Lung (tissue), 12 donors: Measurements from ENCODE around the gene OAF. TPM values are rescaled to one million over a fixed set of nuclear protein-coding genes. Genes with fewer than 3 reads are reported as not detected.

ENCODE experiments used
- ATAC-seq: fragments of 200-7000 bp; cut with Tn5 transposase; one replicate; pipeline ENCODE4 v1.9.1; 2020; ENCODE audit warnings: moderate number of reproducible peaks; ENCODE audit not compliant: insufficient read depth, low FRiP score
- DNase-seq, 3 donors: peaks; one replicate each; pipeline ENCODE4 v3.0.0-alpha.2; 2013 to 2017
- H3K27ac ChIP-seq, 2 donors: one replicate each; pipeline ENCODE4 v1.5.1; 2013; ENCODE audit warnings: mild to moderate bottlenecking in 2 of 2, moderate library complexity in 2 of 2, control low read depth in 1 of 2, inconsistent platforms in 1 of 2, low read depth in 1 of 2, low read length in 1 of 2
- H3K27me3 ChIP-seq, 3 donors: one replicate each; pipeline ENCODE4 v1.5.1; 2013; ENCODE audit warnings: low read length in 2 of 3; ENCODE audit not compliant: control insufficient read depth in 3 of 3, insufficient read depth in 3 of 3
- H3K36me3 ChIP-seq, 4 donors: one replicate each; pipeline ENCODE4 v1.5.1; 2013; ENCODE audit warnings: low read length in 4 of 4, mild to moderate bottlenecking in 1 of 4, moderate library complexity in 1 of 4; ENCODE audit not compliant: control insufficient read depth in 4 of 4, insufficient read depth in 4 of 4
- H3K4me1 ChIP-seq, 5 donors: one replicate each; pipeline ENCODE4 v1.5.1; 2013; ENCODE audit warnings: low read length in 5 of 5, mild to moderate bottlenecking in 2 of 5, moderate library complexity in 1 of 5; ENCODE audit not compliant: control insufficient read depth in 5 of 5, insufficient read depth in 5 of 5
- H3K4me3 ChIP-seq: one replicate; pipeline ENCODE4 v1.5.1; 2013; ENCODE audit warnings: mild to moderate bottlenecking, control low read depth, moderate library complexity
- H3K9ac ChIP-seq, 2 donors: one replicate each; pipeline ENCODE4 v1.5.1; 2013; ENCODE audit warnings: low read length in 2 of 2, control low read depth in 1 of 2; ENCODE audit not compliant: insufficient read depth in 1 of 2
- H3K9me3 ChIP-seq, 4 donors: one replicate each; pipeline ENCODE4 v1.5.1; 2013; ENCODE audit warnings: low read length in 3 of 4, mild to moderate bottlenecking in 1 of 4, moderate library complexity in 1 of 4; ENCODE audit not compliant: control insufficient read depth in 4 of 4, insufficient read depth in 3 of 4
- WGBS, 2 donors: extraction: QIAGEN DNeasy Blood & Tissue Kit; methylation state at CpG; one replicate each; pipeline ENCODE4 v1.1.7; 2013; 5-methylcytosine and 5-hydroxymethylcytosine counted together
- polyA plus RNA-seq, 2 donors: library from polyadenylated mRNA; stranded (reverse); fragments of 200-250 nt; gene quantifications; one replicate each; pipeline ENCODE4 v1.2.1, GENCODE V29; 2013
- total RNA-seq, 2 donors: library from RNA; depleted of rRNA in 1 of 2; stranded (reverse); fragments of >200 nt in 1 of 2; gene quantifications; one replicate each; pipeline ENCODE4 v1.2.1, GENCODE V29; 2014 to 2021
- TF ChIP-seq, protein P1 (sequence below): IDR thresholded peaks from 2 replicates; pipeline ENCODE4 v1.5.1; 2012; ENCODE audit warnings: mild to moderate bottlenecking; ENCODE audit errors: control extremely low read depth, extremely low read depth
- donor health status: control.
- donor health status: control.
- donor health status: Bipolar disorder and iron deficiency.
- donor health status: healthy.
- donor health status: DM: yes; HTN: yes; CAD: no.

The OAF gene
- total and polyA plus RNA-seq, 4 donors, result 7.7 to 27.4 (median 12.0) TPM

DNA sequence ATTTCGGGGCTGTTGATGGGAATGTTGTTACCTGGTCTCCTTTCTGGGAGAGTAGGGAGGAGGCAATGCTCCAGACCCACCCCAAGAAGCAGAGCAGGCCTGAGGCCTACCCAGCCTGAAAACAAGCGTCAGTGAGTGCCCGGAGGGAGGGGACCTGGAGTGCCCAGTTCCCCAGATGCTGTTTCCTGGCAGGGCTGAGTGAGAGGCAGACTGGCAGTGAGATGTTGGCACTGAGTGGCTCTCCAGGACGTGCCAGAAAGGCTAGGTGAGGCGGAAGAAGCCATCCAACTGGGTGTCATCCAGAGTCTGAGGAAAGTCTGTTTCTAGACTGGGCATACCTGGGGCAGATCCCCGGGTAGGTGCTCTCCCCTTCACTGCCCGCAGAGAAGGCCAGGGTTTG is 30.4 kb downstream of the OAF start:
- no peaks in the 10 kb centered on the region for H3K36me3 ChIP-seq
- ATAC-seq (no peak), DNase-seq (no peak)
- H3K9ac ChIP-seq, result no peak overlapping the region
- peak overlapping the region in 1 of 2 donors; percentile 28 for H3K27ac ChIP-seq
- no peaks in the 10 kb centered on the region for H3K9me3 ChIP-seq
- 72 to 87% methylated on average over 7 of the region's 7 CpGs for WGBS, 2 donors
- H3K27me3 ChIP-seq, result peaks cover 0 to 58% (median 43%) of the 10 kb centered on the region in 3 donors
- H3K4me1 ChIP-seq, result peaks cover 0 to 2% (median 0%) of the 10 kb centered on the region in 5 donors
- TF ChIP-seq, protein P1, sequence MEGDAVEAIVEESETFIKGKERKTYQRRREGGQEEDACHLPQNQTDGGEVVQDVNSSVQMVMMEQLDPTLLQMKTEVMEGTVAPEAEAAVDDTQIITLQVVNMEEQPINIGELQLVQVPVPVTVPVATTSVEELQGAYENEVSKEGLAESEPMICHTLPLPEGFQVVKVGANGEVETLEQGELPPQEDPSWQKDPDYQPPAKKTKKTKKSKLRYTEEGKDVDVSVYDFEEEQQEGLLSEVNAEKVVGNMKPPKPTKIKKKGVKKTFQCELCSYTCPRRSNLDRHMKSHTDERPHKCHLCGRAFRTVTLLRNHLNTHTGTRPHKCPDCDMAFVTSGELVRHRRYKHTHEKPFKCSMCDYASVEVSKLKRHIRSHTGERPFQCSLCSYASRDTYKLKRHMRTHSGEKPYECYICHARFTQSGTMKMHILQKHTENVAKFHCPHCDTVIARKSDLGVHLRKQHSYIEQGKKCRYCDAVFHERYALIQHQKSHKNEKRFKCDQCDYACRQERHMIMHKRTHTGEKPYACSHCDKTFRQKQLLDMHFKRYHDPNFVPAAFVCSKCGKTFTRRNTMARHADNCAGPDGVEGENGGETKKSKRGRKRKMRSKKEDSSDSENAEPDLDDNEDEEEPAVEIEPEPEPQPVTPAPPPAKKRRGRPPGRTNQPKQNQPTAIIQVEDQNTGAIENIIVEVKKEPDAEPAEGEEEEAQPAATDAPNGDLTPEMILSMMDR, result no peak
- H3K4me3 ChIP-seq, result no peak overlapping the region

DNA sequence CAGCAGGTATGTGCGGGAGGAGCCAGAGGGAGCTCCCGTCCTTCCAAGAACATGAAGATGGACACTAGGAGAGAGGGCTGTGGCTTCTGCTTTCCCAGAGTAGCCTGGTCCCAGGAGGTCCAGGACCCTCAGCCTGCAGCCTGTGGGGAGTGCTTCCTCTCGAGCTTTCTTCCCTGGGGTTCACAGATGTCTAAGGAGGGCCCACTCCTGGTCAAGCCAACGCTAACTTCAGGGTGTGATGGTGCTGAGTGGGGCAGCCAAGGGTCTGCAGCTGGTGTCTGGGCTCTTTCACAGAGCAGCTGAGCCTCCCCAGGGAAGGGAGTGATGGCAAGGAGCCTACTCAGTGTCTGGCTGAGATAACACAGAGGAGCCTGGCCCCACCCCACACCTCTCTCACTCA is 32.4 kb downstream of the OAF start:
- ATAC-seq (no peak), DNase-seq (no peak)
- TF ChIP-seq, protein P1, result no peak
- Histone ChIP-seq H3K36me3 (no peaks in the 10 kb centered on the region), H3K9ac (no peak overlapping the region), H3K4me3 (no peak overlapping the region), H3K27me3 (peaks cover 0 to 63% (median 45%) of the 10 kb centered on the region in 3 donors), H3K9me3 (no peaks in the 10 kb centered on the region), H3K4me1 (peaks cover 0 to 2% (median 0%) of the 10 kb centered on the region in 5 donors), H3K27ac (no peak overlapping the region)
- 80 to 91% methylated on average over 4 of the region's 4 CpGs for WGBS, 2 donors

DNA sequence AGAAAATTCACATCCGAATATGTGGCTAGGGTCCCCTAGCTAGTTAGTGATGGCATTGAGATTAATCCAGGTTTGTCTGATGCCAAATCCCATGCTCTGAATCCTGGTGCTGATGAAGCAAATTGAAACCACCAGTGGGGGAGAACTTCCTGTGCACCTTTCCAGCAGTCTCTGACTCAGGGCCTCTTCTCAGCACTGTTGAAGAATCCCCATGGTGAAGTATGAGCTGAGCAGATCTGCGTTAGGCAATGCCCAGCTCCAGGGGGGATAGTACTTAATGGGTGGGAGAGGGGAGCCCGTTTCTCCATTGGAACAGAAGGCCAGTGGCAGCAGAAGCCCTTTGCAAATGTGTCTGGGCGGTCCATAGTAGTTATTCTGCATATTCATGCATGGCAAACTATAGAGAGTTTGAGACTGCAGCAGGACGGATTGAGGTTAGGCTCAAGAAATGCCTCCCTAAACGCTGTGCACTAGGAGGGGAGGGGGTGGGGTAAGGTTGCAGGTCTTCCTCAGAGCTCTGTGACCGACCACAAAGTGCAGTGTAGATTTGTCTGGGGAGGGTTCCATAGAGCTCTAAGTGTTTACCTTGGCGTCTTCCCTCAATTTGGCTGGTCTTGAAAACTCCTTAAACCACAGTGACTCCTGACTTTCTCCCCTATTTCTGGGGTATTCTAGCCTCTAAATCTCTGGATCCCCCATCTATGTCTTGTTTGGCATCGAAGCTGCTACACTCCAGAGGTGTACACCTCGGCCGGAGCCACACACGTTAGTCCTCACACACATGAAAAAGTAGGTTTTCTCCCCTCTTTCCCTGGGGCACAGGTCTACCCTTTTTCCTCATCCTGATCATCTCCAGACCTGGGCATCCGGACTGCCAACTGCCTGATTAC is 33.9 kb downstream of the OAF start:
- H3K4me3 ChIP-seq, result no peak overlapping the region
- H3K9me3 ChIP-seq, result no peaks in the 10 kb centered on the region
- H3K9ac ChIP-seq, result no peak overlapping the region
- H3K27ac ChIP-seq, result no peak overlapping the region
- no peaks in the 10 kb centered on the region for H3K36me3 ChIP-seq
- peaks cover 0 to 54% (median 35%) of the 10 kb centered on the region in 3 donors for H3K27me3 ChIP-seq
- DNase-seq (no peak), ATAC-seq (no peak)
- TF ChIP-seq, protein P1, result no peak
- peaks cover 0 to 4% (median 0%) of the 10 kb centered on the region in 5 donors for H3K4me1 ChIP-seq
- WGBS, 2 donors, result 57 to 73% methylated on average over 13 of the region's 13 CpGs
